Keratinocyte (primary cell): ENCODE data around the gene CDH9. TPM values are rescaled to one million over a fixed set of nuclear protein-coding genes. Genes with fewer than 3 reads are reported as not detected.

Experiments
- DNase-seq: peaks from one replicate; pipeline ENCODE4 v3.0.0-alpha.2; 2011; ENCODE audit warnings: low read depth, missing footprints, low spot score
- FAIRE-seq: peaks from 2 replicates; lab custom pipeline; 2011; peaks lifted over from hg19 to GRCh38; lab: Jason Lieb, UNC
- H2AFZ ChIP-seq: 2 replicates; pipeline ENCODE4 v1.6.0; 2012; ENCODE audit warnings: low read length, control low read depth, inconsistent platforms; ENCODE audit not compliant: control insufficient read depth
- H3K27ac ChIP-seq: 2 replicates; pipeline ENCODE4 v1.5.1; 2011; ENCODE audit warnings: low read length; ENCODE audit not compliant: control insufficient read depth, insufficient read depth
- H3K27me3 ChIP-seq: 3 replicates; pipeline ENCODE4 v1.6.0; 2011; ENCODE audit warnings: low read length; ENCODE audit not compliant: control insufficient read depth, insufficient read depth; ENCODE audit errors: extremely low read depth
- H3K36me3 ChIP-seq, 2 experiments: 2 replicates in 1 of 2; 3 replicates in 1 of 2; pipeline ENCODE4 v1.5.1; 2011; ENCODE audit warnings: low read length in 2 of 2, mild to moderate bottlenecking in 1 of 2; ENCODE audit not compliant: control insufficient read depth in 2 of 2, insufficient read depth in 2 of 2; ENCODE audit errors: extremely low read depth in 1 of 2
- H3K4me1 ChIP-seq: 3 replicates; pipeline ENCODE4 v1.5.1; 2011; ENCODE audit warnings: low read length; ENCODE audit not compliant: control insufficient read depth, insufficient read depth; ENCODE audit errors: extremely low read depth
- H3K4me2 ChIP-seq: 3 replicates; pipeline ENCODE4 v1.6.0; 2011; ENCODE audit warnings: low read depth, low read length; ENCODE audit not compliant: control insufficient read depth, insufficient read depth; ENCODE audit errors: extremely low read depth
- H3K4me3 ChIP-seq, 3 experiments: fragments of 200-600 bp in 1 of 3; sonication (generic) in 1 of 3; 2 replicates in 2 of 3; 3 replicates in 1 of 3; pipeline ENCODE4 v1.5.1; 2011 to 2016; ENCODE audit warnings: low read length in 3 of 3, mild to moderate bottlenecking in 3 of 3, control low read depth in 2 of 3, inconsistent platforms in 1 of 3, low read depth in 1 of 3, mixed read lengths in 1 of 3, mixed run types in 1 of 3, moderate library complexity in 1 of 3; ENCODE audit not compliant: control insufficient read depth in 2 of 3, insufficient read depth in 2 of 3; ENCODE audit errors: extremely low read depth in 1 of 3
- H3K79me2 ChIP-seq: 2 replicates; pipeline ENCODE4 v1.6.0; 2012; ENCODE audit warnings: low read length; ENCODE audit not compliant: control insufficient read depth, insufficient read depth
- H3K9ac ChIP-seq: 3 replicates; pipeline ENCODE4 v1.6.0; 2011; ENCODE audit warnings: low read length; ENCODE audit not compliant: control insufficient read depth, insufficient read depth; ENCODE audit errors: extremely low read depth
- H3K9me1 ChIP-seq: 3 replicates; pipeline ENCODE4 v1.6.0; 2011; ENCODE audit warnings: low read length; ENCODE audit not compliant: control insufficient read depth, insufficient read depth; ENCODE audit errors: extremely low read depth
- H3K9me3 ChIP-seq: 2 replicates; pipeline ENCODE4 v1.5.1; 2012; ENCODE audit warnings: low read depth, low read length; ENCODE audit not compliant: control insufficient read depth
- H4K20me1 ChIP-seq: 3 replicates; pipeline ENCODE4 v1.6.0; 2011; ENCODE audit warnings: low read length; ENCODE audit not compliant: control insufficient read depth, insufficient read depth; ENCODE audit errors: extremely low read depth
- EZH2 ChIP-seq: IDR thresholded peaks from one replicate; pipeline ENCODE4 v1.6.1; 2012; ENCODE audit warnings: inconsistent platforms, mild to moderate bottlenecking, low read length, moderate library complexity
- dilution Hi-C: fragments of 300-500 bp; cut with MboI; formaldehyde crosslinking; loops from one replicate; pipeline ENCODE4 v1.7.0; 2020; ENCODE audit warnings: low sequenced_read_pairs; ENCODE audit not compliant: extremely low pct_ligation_motif_present
- polyA plus RNA-seq, 5 experiments: library from polyadenylated mRNA; depleted of rRNA in 3 of 5; stranded (reverse) in 3 of 5; stranded (forward) in 1 of 5; unstranded in 1 of 5; fragments of >200 nt; gene quantifications; 1 replicate in 1 of 5; 2 replicates in 3 of 5; 3 replicates in 1 of 5; pipeline versions ENCODE4 v1.2.1 to v1.2.3, GENCODE V29; 2011 to 2012; ENCODE audit warnings: missing spikeins in 2 of 5, low read depth in 1 of 5, low replicate concordance in 1 of 5
- TF ChIP-seq, protein P1 (sequence below), 3 experiments: IDR thresholded peaks in 1 of 3; conservative IDR thresholded peaks in 1 of 3; optimal IDR thresholded peaks in 1 of 3; 2 replicates in 2 of 3; 3 replicates in 1 of 3; pipeline versions ENCODE3 to v1.5.1; 2011; ENCODE audit warnings: low read length in 3 of 3, mild to moderate bottlenecking in 3 of 3, moderate library complexity in 2 of 3, control low read depth in 1 of 3, inconsistent platforms in 1 of 3; ENCODE audit not compliant: insufficient read depth in 2 of 3; ENCODE audit errors: extremely low read depth in 1 of 3

CDH9 gene
- polyA plus RNA-seq, 1 donor (not counting 4 experiments of a cell fraction or from before 2014, with no cell fraction given) = not detected

DNA sequence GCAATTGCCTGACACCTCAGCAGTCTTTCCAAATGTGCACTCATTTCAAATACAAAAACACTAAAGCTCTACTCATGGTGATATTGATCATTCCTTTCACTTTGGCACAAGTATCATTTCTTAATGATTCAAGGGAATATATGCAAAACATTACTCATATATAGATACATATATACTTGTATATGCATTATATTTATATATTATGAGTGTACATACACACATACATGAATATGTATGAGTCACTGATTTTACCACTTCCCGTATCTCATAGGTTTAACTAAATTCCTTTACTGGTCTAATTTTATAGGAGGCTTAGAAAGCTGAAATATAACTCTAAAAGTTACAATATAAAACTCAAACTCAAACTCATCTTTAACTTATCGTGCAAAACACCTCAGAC is 156.5 kb downstream of the CDH9 start:
- no peaks in the 10 kb centered on the region for H3K79me2 ChIP-seq
- H3K27me3 ChIP-seq = no peaks in the 10 kb centered on the region
- no peak overlapping the region for H3K4me3 ChIP-seq
- H3K36me3 ChIP-seq = no peaks in the 10 kb centered on the region
- H3K9me1 ChIP-seq = no peaks in the 10 kb centered on the region
- H3K27ac ChIP-seq = no peak overlapping the region
- no peak for TF ChIP-seq EZH2
- TF ChIP-seq, protein P1, sequence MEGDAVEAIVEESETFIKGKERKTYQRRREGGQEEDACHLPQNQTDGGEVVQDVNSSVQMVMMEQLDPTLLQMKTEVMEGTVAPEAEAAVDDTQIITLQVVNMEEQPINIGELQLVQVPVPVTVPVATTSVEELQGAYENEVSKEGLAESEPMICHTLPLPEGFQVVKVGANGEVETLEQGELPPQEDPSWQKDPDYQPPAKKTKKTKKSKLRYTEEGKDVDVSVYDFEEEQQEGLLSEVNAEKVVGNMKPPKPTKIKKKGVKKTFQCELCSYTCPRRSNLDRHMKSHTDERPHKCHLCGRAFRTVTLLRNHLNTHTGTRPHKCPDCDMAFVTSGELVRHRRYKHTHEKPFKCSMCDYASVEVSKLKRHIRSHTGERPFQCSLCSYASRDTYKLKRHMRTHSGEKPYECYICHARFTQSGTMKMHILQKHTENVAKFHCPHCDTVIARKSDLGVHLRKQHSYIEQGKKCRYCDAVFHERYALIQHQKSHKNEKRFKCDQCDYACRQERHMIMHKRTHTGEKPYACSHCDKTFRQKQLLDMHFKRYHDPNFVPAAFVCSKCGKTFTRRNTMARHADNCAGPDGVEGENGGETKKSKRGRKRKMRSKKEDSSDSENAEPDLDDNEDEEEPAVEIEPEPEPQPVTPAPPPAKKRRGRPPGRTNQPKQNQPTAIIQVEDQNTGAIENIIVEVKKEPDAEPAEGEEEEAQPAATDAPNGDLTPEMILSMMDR (optimal IDR thresholded peaks at IDR 0.05 in 1 of 3, IDR thresholded peaks at IDR 0.05 in 1 of 3, conservative IDR thresholded peaks at IDR 0.05 in 1 of 3; ENCODE audit: extremely low read depth in 1 of 3, insufficient read depth in 2 of 3, low read length in 3 of 3) = no peak
- no peak for DNase-seq
- no peaks in the 10 kb centered on the region for H4K20me1 ChIP-seq
- no peak for FAIRE-seq
- no peak overlapping the region for H3K9ac ChIP-seq
- H3K9me3 ChIP-seq = no peaks in the 10 kb centered on the region
- H3K4me2 ChIP-seq = no peak overlapping the region
- dilution Hi-C loops = no loop called here
- H2AFZ ChIP-seq = no peak overlapping the region
- H3K4me1 ChIP-seq = no peaks in the 10 kb centered on the region

DNA sequence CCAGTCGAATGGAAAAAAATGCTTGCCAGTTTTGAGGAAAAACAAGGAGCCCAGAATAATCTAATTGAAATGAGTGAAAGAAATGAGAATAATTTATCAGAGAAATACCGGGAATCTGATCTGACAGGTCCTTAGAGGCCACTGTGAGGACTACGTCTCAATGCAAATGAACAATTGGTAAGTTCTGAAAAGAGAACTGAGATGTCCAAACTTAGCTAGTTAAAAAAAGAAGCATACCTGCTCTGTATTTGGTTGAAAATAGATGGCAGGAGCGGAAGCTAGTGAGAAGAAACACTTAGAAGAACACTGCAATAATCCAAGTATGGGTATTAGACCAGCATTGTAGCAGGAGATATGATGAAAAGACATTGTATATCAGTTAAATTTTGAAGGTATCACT is 161.2 kb downstream of the CDH9 start:
- no peak overlapping the region for H3K4me3 ChIP-seq
- no peaks in the 10 kb centered on the region for H3K4me1 ChIP-seq
- no peak for TF ChIP-seq EZH2
- TF ChIP-seq, protein P1 (optimal IDR thresholded peaks at IDR 0.05 in 1 of 3, IDR thresholded peaks at IDR 0.05 in 1 of 3, conservative IDR thresholded peaks at IDR 0.05 in 1 of 3; ENCODE audit: extremely low read depth in 1 of 3, insufficient read depth in 2 of 3, low read length in 3 of 3) = no peak
- FAIRE-seq = no peak
- no peaks in the 10 kb centered on the region for H3K36me3 ChIP-seq
- no peaks in the 10 kb centered on the region for H3K27me3 ChIP-seq
- H3K9me3 ChIP-seq = no peaks in the 10 kb centered on the region
- no peak overlapping the region for H3K9ac ChIP-seq
- no peak overlapping the region for H3K27ac ChIP-seq
- no peak for DNase-seq
- no peaks in the 10 kb centered on the region for H3K79me2 ChIP-seq
- H4K20me1 ChIP-seq = no peaks in the 10 kb centered on the region
- H2AFZ ChIP-seq = no peak overlapping the region
- H3K9me1 ChIP-seq = no peaks in the 10 kb centered on the region
- no peak overlapping the region for H3K4me2 ChIP-seq
- dilution Hi-C loops = no loop called here
